ENCODE measurements around the gene MVB12B.

Gene MVB12B

GRCh38 chr9:126336736-126337325, 10.2 kb downstream of the MVB12B start:
- DNase-seq (ENCODE audit: low spot score): no peak
- in situ Hi-C loops (cut with MboI; ENCODE audit: low pct_unique_long_range_greater_than_20kb, low sequenced_read_pairs, unreplicated experiment): no loop called here
- no peak for TF ChIP-seq CTCF (IDR thresholded peaks at IDR 0.05; ENCODE audit: extremely low read depth, insufficient read depth, missing control alignments)

GRCh38 chr9:126337729-126338372, 11.2 kb downstream of the MVB12B start:
- in situ Hi-C loops (cut with MboI; ENCODE audit: low pct_unique_long_range_greater_than_20kb, low sequenced_read_pairs, unreplicated experiment): no loop called here
- TF ChIP-seq CTCF (IDR thresholded peaks at IDR 0.05; ENCODE audit: extremely low read depth, insufficient read depth, missing control alignments): no peak
- DNase-seq (ENCODE audit: low spot score): no peak

GRCh38 chr9:126338945-126339344, 12.3 kb downstream of the MVB12B start:
- no peak for TF ChIP-seq CTCF (IDR thresholded peaks at IDR 0.05; ENCODE audit: extremely low read depth, insufficient read depth, missing control alignments)
- in situ Hi-C loops (cut with MboI; ENCODE audit: low pct_unique_long_range_greater_than_20kb, low sequenced_read_pairs, unreplicated experiment): no loop called here
- no peak for DNase-seq (ENCODE audit: low spot score)

- DNase-seq (ENCODE audit: low spot score): no peak
- TF ChIP-seq CTCF (IDR thresholded peaks at IDR 0.05; ENCODE audit: extremely low read depth, insufficient read depth, missing control alignments): no peak
- in situ Hi-C loops (cut with MboI; ENCODE audit: low pct_unique_long_range_greater_than_20kb, low sequenced_read_pairs, unreplicated experiment): no loop called here
Observed at GRCh38 chr9:126341426-126341825, 14.8 kb downstream of the MVB12B start.

GRCh38 chr9:126341902-126342301, 15.3 kb downstream of the MVB12B start:
- in situ Hi-C loops (cut with MboI; ENCODE audit: low pct_unique_long_range_greater_than_20kb, low sequenced_read_pairs, unreplicated experiment): no loop called here
- no peak for DNase-seq (ENCODE audit: low spot score)
- no peak for TF ChIP-seq CTCF (IDR thresholded peaks at IDR 0.05; ENCODE audit: extremely low read depth, insufficient read depth, missing control alignments)

- in situ Hi-C loops (cut with MboI; ENCODE audit: low pct_unique_long_range_greater_than_20kb, low sequenced_read_pairs, unreplicated experiment): no loop called here
- no peak for TF ChIP-seq CTCF (IDR thresholded peaks at IDR 0.05; ENCODE audit: extremely low read depth, insufficient read depth, missing control alignments)
- no peak for DNase-seq (ENCODE audit: low spot score)
Observed at GRCh38 chr9:126342621-126343031, 16.0 kb downstream of the MVB12B start.
